KMS-11 (cell line): ENCODE data around the gene MMP10.

ENCODE experiments used
- H2AFZ ChIP-seq: fragments of 200-600 bp; sonication (generic); 2 replicates; pipeline ENCODE4 v1.6.1; 2016; ENCODE audit warnings: antibody characterized with exemption, mixed run types, low read depth
- H3K27ac ChIP-seq: fragments of 200-600 bp; sonication (generic); 2 replicates; pipeline ENCODE4 v1.6.1; 2016; ENCODE audit warnings: mild to moderate bottlenecking, mixed run types
- H3K27me3 ChIP-seq: fragments of 200-600 bp; sonication (generic); 2 replicates; pipeline ENCODE4 v1.6.1; 2017; ENCODE audit warnings: mild to moderate bottlenecking, low read depth, mixed run types, moderate library complexity; ENCODE audit not compliant: insufficient read depth
- H3K36me3 ChIP-seq: fragments of 200-600 bp; sonication (generic); 2 replicates; pipeline ENCODE4 v1.6.1; 2017; ENCODE audit warnings: mild to moderate bottlenecking, mixed run types; ENCODE audit not compliant: insufficient read depth
- H3K4me1 ChIP-seq: fragments of 200-600 bp; sonication (generic); 2 replicates; pipeline ENCODE4 v1.6.1; 2016; ENCODE audit warnings: mild to moderate bottlenecking, low read depth, mixed run types; ENCODE audit not compliant: poor library complexity, severe bottlenecking
- H3K4me2 ChIP-seq: fragments of 200-600 bp; sonication (generic); 2 replicates; pipeline ENCODE4 v1.7.0; 2016; ENCODE audit warnings: mild to moderate bottlenecking, mixed run types
- H3K4me3 ChIP-seq: fragments of 200-600 bp; sonication (generic); IDR thresholded peaks from 2 replicates; pipeline ENCODE4 v1.6.1; 2017; ENCODE audit warnings: low read depth, low read length, mixed read lengths; ENCODE audit not compliant: insufficient read depth
- H3K79me2 ChIP-seq: fragments of 200-600 bp; sonication (generic); 2 replicates; pipeline ENCODE4 v1.6.1; 2016; ENCODE audit warnings: low read depth, mixed run types; ENCODE audit not compliant: insufficient read depth
- H3K9ac ChIP-seq: fragments of 200-600 bp; sonication (generic); 2 replicates; pipeline ENCODE4 v1.6.1; 2016; ENCODE audit warnings: mild to moderate bottlenecking, mixed run types
- H4K20me1 ChIP-seq: fragments of 200-600 bp; sonication (generic); 2 replicates; pipeline ENCODE4 v1.6.1; 2016; ENCODE audit warnings: mild to moderate bottlenecking, mixed run types; ENCODE audit not compliant: insufficient read depth
- CTCF ChIP-seq: fragments of 200-600 bp; sonication (generic); conservative IDR thresholded peaks from 2 replicates; pipeline ENCODE4 v1.6.1; 2017; ENCODE audit warnings: low read depth, mild to moderate bottlenecking, antibody characterized with exemption, low read length, moderate library complexity, mixed read lengths

Gene MMP10

GRCh38 chr11:102780491-102780918, at the start of gene MMP10:
MMP10 (minus strand) TSS chr11:102780628; CDS start chr11:102780591, 37 bp downstream.
- H3K9ac ChIP-seq = no peak within 1 kb of the TSS
- H3K4me2 ChIP-seq = no peak within 1 kb of the TSS
- no peak within 1 kb of the TSS for H3K27ac ChIP-seq

GRCh38 chr11:102829316-102830000, 49.0 kb upstream of the MMP10 start:
- Histone ChIP-seq H3K36me3 (no peaks in the 10 kb centered on the region), H3K27me3 (no peaks in the 10 kb centered on the region), H3K9ac (no peak overlapping the region), H2AFZ (no peak overlapping the region), H3K79me2 (no peaks in the 10 kb centered on the region), H3K27ac (no peak overlapping the region), H3K4me1 (no peaks in the 10 kb centered on the region), H3K4me3 (no peak overlapping the region), H4K20me1 (no peaks in the 10 kb centered on the region), H3K4me2 (no peak overlapping the region)
- no peak for TF ChIP-seq CTCF

More at GRCh38 chr11:102780491-102780918, at the start of gene MMP10:
- Histone ChIP-seq H2AFZ (no peak within 1 kb of the TSS), H3K79me2 (no peaks in the 10 kb centered on the region), H3K27me3 (no peaks in the 10 kb centered on the region), H4K20me1 (no peaks in the 10 kb centered on the region), H3K4me1 (no peaks in the 10 kb centered on the region), H3K36me3 (no peaks in the 10 kb centered on the region), H3K4me3 (no peak within 1 kb of the TSS)
- TF ChIP-seq CTCF = no peak; the same call in 1 of the 2 replicates

DNA sequence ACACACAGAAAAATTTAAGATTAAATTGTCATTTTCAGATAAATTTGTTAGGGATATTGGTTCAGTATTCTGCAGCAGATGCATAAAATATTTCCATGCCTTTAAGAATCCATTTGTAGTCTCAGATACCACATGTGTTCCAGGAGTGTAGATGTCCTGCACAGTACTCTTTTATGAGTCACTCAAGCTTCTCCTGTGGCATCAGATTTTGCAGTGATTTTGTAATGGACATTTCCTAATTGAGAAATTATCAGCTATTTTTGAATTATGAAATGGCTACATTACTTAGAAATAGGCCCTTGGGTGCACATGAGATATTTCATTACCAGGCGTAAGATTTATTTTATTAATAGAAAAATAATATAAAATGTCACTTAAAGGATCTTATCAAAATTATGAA, 44.1 kb upstream of the MMP10 start:
- H3K4me2 ChIP-seq = no peak overlapping the region
- no peak overlapping the region for H3K4me3 ChIP-seq
- no peak overlapping the region for H2AFZ ChIP-seq
- no peak overlapping the region for H3K9ac ChIP-seq
- H3K27me3 ChIP-seq = no peaks in the 10 kb centered on the region
- no peaks in the 10 kb centered on the region for H3K4me1 ChIP-seq
- TF ChIP-seq CTCF = no peak
- H3K79me2 ChIP-seq = no peaks in the 10 kb centered on the region
- no peaks in the 10 kb centered on the region for H3K36me3 ChIP-seq
- no peak overlapping the region for H3K27ac ChIP-seq
- H4K20me1 ChIP-seq = no peaks in the 10 kb centered on the region

- no peaks in the 10 kb centered on the region for H4K20me1 ChIP-seq
- no peaks in the 10 kb centered on the region for H3K4me1 ChIP-seq
- no peak overlapping the region for H3K4me3 ChIP-seq
- no peak overlapping the region for H2AFZ ChIP-seq
- no peak for TF ChIP-seq CTCF
- no peak overlapping the region for H3K27ac ChIP-seq
- no peaks in the 10 kb centered on the region for H3K36me3 ChIP-seq
- no peak overlapping the region for H3K4me2 ChIP-seq
- no peaks in the 10 kb centered on the region for H3K27me3 ChIP-seq
- no peaks in the 10 kb centered on the region for H3K79me2 ChIP-seq
- H3K9ac ChIP-seq = no peak overlapping the region
Observed at GRCh38 chr11:102819491-102819890, 39.1 kb upstream of the MMP10 start.
